ENCODE data around the gene FAM168A.
"Not testable (repeated sequence)": the region's sequence is repeated elsewhere in the genome, so short reads cannot be mapped to it uniquely, and the experiment has no call there.

The FAM168A gene

GRCh38 chr11:73465023-73465675, 132.8 kb downstream of the FAM168A start:
- DNase-seq: no peak

GRCh38 chr11:73464347-73464746, 133.6 kb downstream of the FAM168A start:
- DNase-seq: no peak

GRCh38 chr11:73463359-73463758, 134.6 kb downstream of the FAM168A start:
- DNase-seq: no peak

- DNase-seq: no peak
Observed at GRCh38 chr11:73461964-73462363, 135.9 kb downstream of the FAM168A start.

GRCh38 chr11:73461335-73461840, 136.5 kb downstream of the FAM168A start:
- no peak for DNase-seq

- DNase-seq: no peak
Observed at GRCh38 chr11:73458201-73458600, 139.7 kb downstream of the FAM168A start.

- no peak for DNase-seq
Observed at GRCh38 chr11:73454987-73455386, 142.9 kb downstream of the FAM168A start.

GRCh38 chr11:73453562-73453961, 144.3 kb downstream of the FAM168A start:
- DNase-seq: no peak

GRCh38 chr11:73452726-73453125, 145.2 kb downstream of the FAM168A start:
- DNase-seq: no peak

GRCh38 chr11:73451896-73452295, 146.0 kb downstream of the FAM168A start:
- DNase-seq: no peak

- no peak for DNase-seq
Observed at GRCh38 chr11:73446766-73447165, 151.1 kb downstream of the FAM168A start.

- DNase-seq: no peak
Observed at GRCh38 chr11:73445980-73446379, 151.9 kb downstream of the FAM168A start.

GRCh38 chr11:73439002-73439843, 158.7 kb downstream of the FAM168A start:
- DNase-seq: no peak

- not testable (repeated sequence) for DNase-seq
Observed at GRCh38 chr11:73436859-73437258, 161.1 kb downstream of the FAM168A start.

- no peak for DNase-seq
Observed at GRCh38 chr11:73431396-73431795, 166.5 kb downstream of the FAM168A start.

GRCh38 chr11:73430326-73430725, 167.6 kb downstream of the FAM168A start:
- no peak for DNase-seq

- no peak for DNase-seq
Observed at GRCh38 chr11:73429121-73429750, 168.7 kb downstream of the FAM168A start.

GRCh38 chr11:73428699-73429098, 169.2 kb downstream of the FAM168A start:
- no peak for DNase-seq

- DNase-seq: no peak
Observed at GRCh38 chr11:73428227-73428626, 169.7 kb downstream of the FAM168A start.

- DNase-seq: no peak
Observed at GRCh38 chr11:73426219-73426850, 171.6 kb downstream of the FAM168A start.

GRCh38 chr11:73425108-73425507, 172.8 kb downstream of the FAM168A start:
- no peak for DNase-seq

GRCh38 chr11:73423506-73423905, 174.4 kb downstream of the FAM168A start:
- no peak for DNase-seq

GRCh38 chr11:73422886-73423285, 175.0 kb downstream of the FAM168A start:
- DNase-seq: no peak

Measured in stimulated activated CD4-positive, alpha-beta T cell treated with anti-CD3 and anti-CD28 coated beads, Interleukin-2, amount 100 ng/mL, for 24 hours (primary cell).